Liver (tissue), 9 donors: ENCODE results near the gene PER1. TPM values are rescaled to one million over a fixed set of nuclear protein-coding genes. Genes with fewer than 3 reads are reported as not detected.

Experiments
- DNase-seq: peaks from one replicate; pipeline ENCODE4 v3.0.0-alpha.2; 2017; ENCODE audit warnings: low spot score
- H3K27ac ChIP-seq, 2 donors: one replicate each; pipeline ENCODE4 v1.7.0; 2013; ENCODE audit warnings: inconsistent platforms in 2 of 2, low read length in 2 of 2, control low read depth in 1 of 2, low read depth in 1 of 2, mild to moderate bottlenecking in 1 of 2
- H3K27me3 ChIP-seq, 4 donors: one replicate each; pipeline versions ENCODE4 v1.6.1 to v1.7.0; 2013; ENCODE audit warnings: low read length in 3 of 4, inconsistent platforms in 1 of 4, mild to moderate bottlenecking in 1 of 4, moderate library complexity in 1 of 4; ENCODE audit not compliant: control insufficient read depth in 4 of 4, insufficient read depth in 4 of 4
- H3K36me3 ChIP-seq, 4 donors: one replicate each; pipeline versions ENCODE4 v1.6.1 to v1.7.0; 2013; ENCODE audit warnings: low read length in 3 of 4, mild to moderate bottlenecking in 3 of 4, low read depth in 1 of 4, moderate library complexity in 1 of 4; ENCODE audit not compliant: control insufficient read depth in 4 of 4, insufficient read depth in 3 of 4
- H3K4me1 ChIP-seq, 4 donors: one replicate each; pipeline versions ENCODE4 v1.6.1 to v1.7.0; 2013; ENCODE audit warnings: low read length in 3 of 4, mild to moderate bottlenecking in 3 of 4, moderate library complexity in 1 of 4; ENCODE audit not compliant: control insufficient read depth in 4 of 4, insufficient read depth in 4 of 4
- H3K4me3 ChIP-seq, 3 donors: one replicate each; pipeline versions ENCODE4 v1.6.1 to v1.7.0; 2013; ENCODE audit warnings: low read length in 3 of 3, control low read depth in 1 of 3, low read depth in 1 of 3, mild to moderate bottlenecking in 1 of 3
- H3K9ac ChIP-seq, 2 donors: one replicate each; pipeline ENCODE4 v1.7.0; 2013; ENCODE audit warnings: low read length in 2 of 2, mild to moderate bottlenecking in 2 of 2, moderate library complexity in 2 of 2, control low read depth in 1 of 2, low read depth in 1 of 2
- H3K9me3 ChIP-seq, 4 donors: one replicate each; pipeline versions ENCODE4 v1.6.1 to v1.7.0; 2013; ENCODE audit warnings: low read length in 3 of 4; ENCODE audit not compliant: control insufficient read depth in 4 of 4
- CTCF ChIP-seq: fragments of 150-350 bp; IDR thresholded peaks from 2 replicates; pipeline ENCODE4 v1.5.1; 2017; ENCODE audit warnings: improper control_type of control experiment, low read depth, low read length; ENCODE audit not compliant: missing input control
- EGR1 ChIP-seq, 2 donors: IDR thresholded peaks; 2 replicates each; pipeline ENCODE4 v1.6.1; 2016 to 2018; ENCODE audit warnings: antibody characterized with exemption in 2 of 2, low read depth in 2 of 2
- FOXA1 ChIP-seq: IDR thresholded peaks from 2 replicates; pipeline ENCODE4 v1.6.1; 2016; ENCODE audit warnings: antibody characterized with exemption
- FOXA2 ChIP-seq: IDR thresholded peaks from 2 replicates; pipeline ENCODE4 v1.6.1; 2016; ENCODE audit warnings: antibody characterized with exemption
- GABPA ChIP-seq, 2 donors: IDR thresholded peaks in 1 of 2; conservative IDR thresholded peaks in 1 of 2; 2 replicates each; pipeline ENCODE4 v1.6.1; 2016; ENCODE audit warnings: antibody characterized with exemption in 2 of 2, mild to moderate bottlenecking in 1 of 2, moderate library complexity in 1 of 2
- HNF4A ChIP-seq, 2 donors: conservative IDR thresholded peaks; 2 replicates each; pipeline ENCODE4 v1.6.1; 2016; ENCODE audit warnings: antibody characterized with exemption in 2 of 2, mild to moderate bottlenecking in 2 of 2
- HNF4G ChIP-seq: IDR thresholded peaks from 2 replicates; pipeline ENCODE4 v1.6.1; 2016; ENCODE audit warnings: antibody characterized with exemption
- JUND ChIP-seq, 2 donors: IDR thresholded peaks; 2 replicates each; pipeline ENCODE4 v1.6.1; 2016; ENCODE audit warnings: antibody characterized with exemption in 2 of 2
- NR2F2 ChIP-seq: IDR thresholded peaks from 2 replicates; pipeline ENCODE4 v1.6.1; 2016; ENCODE audit warnings: antibody characterized with exemption
- RAD21 ChIP-seq, 2 donors: IDR thresholded peaks; 2 replicates each; pipeline ENCODE4 v1.6.1; 2016; ENCODE audit warnings: antibody characterized with exemption in 2 of 2, mild to moderate bottlenecking in 2 of 2
- REST ChIP-seq: IDR thresholded peaks from 2 replicates; pipeline ENCODE4 v1.6.1; 2016; ENCODE audit warnings: antibody characterized with exemption, mild to moderate bottlenecking
- RXRA ChIP-seq, 2 donors: IDR thresholded peaks; 2 replicates each; pipeline ENCODE4 v1.6.1; 2017 to 2018; ENCODE audit warnings: antibody characterized with exemption in 2 of 2, mild to moderate bottlenecking in 1 of 2
- YY1 ChIP-seq: IDR thresholded peaks from 2 replicates; pipeline ENCODE4 v1.6.1; 2016; ENCODE audit warnings: antibody characterized with exemption, mild to moderate bottlenecking
- ZBTB33 ChIP-seq: IDR thresholded peaks from 2 replicates; pipeline ENCODE4 v1.6.1; 2016; ENCODE audit warnings: antibody characterized with exemption
- WGBS: extraction: QIAGEN DNeasy Blood & Tissue Kit; methylation state at CpG from one replicate; pipeline ENCODE4 v1.1.7; 2013; 5-methylcytosine and 5-hydroxymethylcytosine counted together
- polyA plus RNA-seq, 2 donors: library from polyadenylated mRNA; stranded (reverse) in 1 of 2; unstranded in 1 of 2; fragments of 200-250 nt in 1 of 2; fragments of >200 nt in 1 of 2; fragmentation: Nextera tagmentation in 1 of 2; extraction: Ambion mirVana in 1 of 2; gene quantifications; one replicate each; pipeline versions ENCODE4 v1.2.1 to v1.2.3, GENCODE V29; 2013 to 2015
- total RNA-seq, 2 donors: library from RNA; depleted of rRNA; stranded (reverse); fragments of >200 nt; gene quantifications; one replicate each; pipeline ENCODE4 v1.2.3, GENCODE V29; 2014
- TF ChIP-seq, protein P1 (sequence below): IDR thresholded peaks from 2 replicates; pipeline ENCODE4 v1.6.1; 2016; ENCODE audit warnings: antibody characterized with exemption
- TF ChIP-seq, protein P2 (sequence below): IDR thresholded peaks from 2 replicates; pipeline ENCODE4 v1.6.1; 2016; ENCODE audit warnings: antibody characterized with exemption
- donor health status: healthy.
- donor health status: healthy.
- donor health status: healthy.
- donor health status: healthy.
- donor health status: healthy.

PER1 gene
- total and polyA plus RNA-seq, 4 donors: 10.1 to 71.6 (median 29.7) TPM

DNA sequence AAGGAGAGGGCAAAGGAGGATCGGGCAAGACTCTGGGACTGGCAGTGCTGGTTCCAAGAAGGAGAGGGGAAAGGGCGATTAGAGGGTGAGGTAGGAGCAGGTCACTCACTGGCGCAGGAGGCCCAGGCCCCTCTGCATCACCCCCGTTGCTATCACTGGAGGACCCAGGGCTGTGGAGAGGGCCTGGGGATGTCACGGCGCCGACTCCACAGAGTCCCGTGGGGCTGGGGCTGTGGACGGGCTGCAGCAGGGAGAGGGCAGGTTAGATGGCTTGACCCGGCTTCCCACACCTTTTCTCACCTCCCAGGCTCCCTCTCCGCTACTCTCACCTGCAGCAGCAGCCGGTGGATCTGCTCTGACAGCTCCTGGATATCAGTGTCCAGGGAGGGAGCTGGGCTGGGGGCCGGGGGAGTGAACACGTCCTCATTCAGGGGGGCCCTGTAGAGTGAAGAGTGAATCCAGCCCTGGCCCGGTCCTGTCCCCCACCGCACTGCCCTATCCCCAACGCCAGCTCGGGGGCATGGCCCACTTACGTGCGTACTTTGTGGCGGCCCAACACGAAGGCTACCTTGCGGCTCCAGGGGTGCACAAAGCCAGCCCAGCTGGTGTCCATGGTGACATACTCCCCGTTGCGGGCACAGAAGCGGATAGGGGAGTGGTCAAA is 4.9 kb downstream of the PER1 start:
- Histone ChIP-seq H3K9me3 (no peaks in the 10 kb centered on the region), H3K27ac (no peak overlapping the region), H3K36me3 (peaks cover 51 to 79% (median 67%) of the 10 kb centered on the region in 4 donors), H3K4me1 (peaks cover 6 to 19% (median 12%) of the 10 kb centered on the region in 4 donors), H3K9ac (no peak overlapping the region), H3K27me3 (no peaks in the 10 kb centered on the region), H3K4me3 (no peak overlapping the region)
- 91% methylated on average over 26 of the region's 26 CpGs for WGBS
- no peak for DNase-seq
- no peak for TF ChIP-seq ZBTB33
- no peak for TF ChIP-seq HNF4A (conservative IDR thresholded peaks at IDR 0.05)
- no peak for TF ChIP-seq HNF4G
- no peak for TF ChIP-seq YY1
- TF ChIP-seq JUND (IDR thresholded peaks at IDR 0.05): no peak
- TF ChIP-seq RXRA (IDR thresholded peaks at IDR 0.05): no peak
- TF ChIP-seq NR2F2: no peak
- TF ChIP-seq, protein P1, sequence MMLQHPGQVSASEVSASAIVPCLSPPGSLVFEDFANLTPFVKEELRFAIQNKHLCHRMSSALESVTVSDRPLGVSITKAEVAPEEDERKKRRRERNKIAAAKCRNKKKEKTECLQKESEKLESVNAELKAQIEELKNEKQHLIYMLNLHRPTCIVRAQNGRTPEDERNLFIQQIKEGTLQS: no peak
- no peak for TF ChIP-seq FOXA2
- no peak for TF ChIP-seq GABPA (IDR thresholded peaks at IDR 0.05 in 1 of 2, conservative IDR thresholded peaks at IDR 0.05 in 1 of 2)
- no peak for TF ChIP-seq RAD21 (IDR thresholded peaks at IDR 0.05)
- TF ChIP-seq CTCF: no peak

DNA sequence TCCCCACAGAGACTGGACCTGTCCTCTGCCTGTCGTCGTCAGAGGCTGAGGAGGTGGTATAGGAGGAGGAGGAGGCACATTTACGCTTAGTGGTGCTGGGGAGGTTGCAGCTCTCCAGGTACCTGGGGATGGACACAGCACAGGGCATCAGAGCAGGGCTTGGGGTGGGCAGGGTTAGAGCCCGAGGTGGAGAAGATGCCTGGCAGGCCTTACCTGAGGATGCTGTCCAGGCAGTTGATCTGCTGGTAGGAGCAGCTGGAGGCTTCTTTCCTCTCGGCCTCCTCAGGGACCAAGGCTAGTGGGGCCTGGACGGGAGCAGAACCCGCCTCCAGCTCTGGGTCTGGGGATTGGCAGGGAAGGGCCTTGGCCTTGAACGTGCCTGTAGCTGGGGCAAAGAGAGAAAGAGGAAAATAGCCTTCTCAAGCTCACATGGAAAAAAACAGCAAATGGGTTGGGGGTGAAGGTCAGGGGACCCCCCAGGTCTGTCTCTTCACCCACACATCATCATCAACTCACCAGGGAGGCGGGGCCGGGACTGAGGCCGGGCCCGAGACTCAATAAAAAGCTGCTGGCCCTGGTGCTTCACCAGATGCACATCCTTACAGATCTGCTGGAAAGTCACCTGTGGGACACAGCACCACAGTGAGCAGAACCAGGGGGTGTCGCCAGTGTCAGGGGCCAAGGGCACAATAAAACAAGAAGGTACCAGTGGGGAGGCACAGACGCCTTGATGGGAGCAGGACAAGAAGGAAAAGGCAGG is 5.6 kb downstream of the PER1 start:
- no peaks in the 10 kb centered on the region for H3K27me3 ChIP-seq
- no peaks in the 10 kb centered on the region for H3K9me3 ChIP-seq
- peaks cover 5 to 14% (median 10%) of the 10 kb centered on the region in 4 donors for H3K4me1 ChIP-seq
- H3K4me3 ChIP-seq: no peak overlapping the region
- H3K9ac ChIP-seq: no peak overlapping the region
- WGBS: 95% methylated on average over 14 of the region's 14 CpGs
- H3K27ac ChIP-seq: no peak overlapping the region
- peaks cover 53 to 86% (median 74%) of the 10 kb centered on the region in 4 donors for H3K36me3 ChIP-seq
- TF ChIP-seq FOXA1: no peak
- TF ChIP-seq, protein P2, sequence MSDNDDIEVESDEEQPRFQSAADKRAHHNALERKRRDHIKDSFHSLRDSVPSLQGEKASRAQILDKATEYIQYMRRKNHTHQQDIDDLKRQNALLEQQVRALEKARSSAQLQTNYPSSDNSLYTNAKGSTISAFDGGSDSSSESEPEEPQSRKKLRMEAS: no peak
- TF ChIP-seq, protein P1: no peak
- TF ChIP-seq JUND (IDR thresholded peaks at IDR 0.05): no peak
- TF ChIP-seq NR2F2: no peak
- no peak for TF ChIP-seq REST
- TF ChIP-seq EGR1 (IDR thresholded peaks at IDR 0.05; ENCODE audit: low read depth in 2 of 2): no peak
- DNase-seq: no peak
